Prostate gland (tissue), 2 donors: Measurements from ENCODE around the gene APOBEC3A.

Experiments
- CTCF ChIP-seq, 4 experiments: fragments of 200-600 bp in 2 of 4; fragments of 450-650 bp in 2 of 4; sonication (generic) in 2 of 4; IDR thresholded peaks; 1 replicate in 3 of 4; 2 replicates in 1 of 4; pipeline ENCODE4 v1.5.1; 2016 to 2019; ENCODE audit warnings: antibody characterized with exemption in 4 of 4, mild to moderate bottlenecking in 2 of 4, moderate library complexity in 2 of 4
- POLR2A ChIP-seq: fragments of 450-650 bp; IDR thresholded peaks from one replicate; pipeline ENCODE4 v1.6.1; 2016; ENCODE audit warnings: antibody characterized with exemption, mild to moderate bottlenecking
- POLR2AphosphoS5 ChIP-seq: sonication (generic); formaldehyde crosslinking; IDR thresholded peaks from one replicate; pipeline ENCODE4 v1.6.1; 2017; ENCODE audit warnings: antibody characterized with exemption

- TF ChIP-seq CTCF (IDR thresholded peaks at IDR 0.05) (no peak), POLR2AphosphoS5 (no peak), POLR2A (no peak)
Measured at GRCh38 chr22:38921806-38922205, 35.6 kb upstream of the APOBEC3A start.
